Measurements from ENCODE around the gene PTH2R. TPM values are rescaled to one million over a fixed set of nuclear protein-coding genes. Genes with fewer than 3 reads are reported as not detected.

PTH2R gene
- total RNA-seq, 1 donor from 2014 or later, result not detected

DNA sequence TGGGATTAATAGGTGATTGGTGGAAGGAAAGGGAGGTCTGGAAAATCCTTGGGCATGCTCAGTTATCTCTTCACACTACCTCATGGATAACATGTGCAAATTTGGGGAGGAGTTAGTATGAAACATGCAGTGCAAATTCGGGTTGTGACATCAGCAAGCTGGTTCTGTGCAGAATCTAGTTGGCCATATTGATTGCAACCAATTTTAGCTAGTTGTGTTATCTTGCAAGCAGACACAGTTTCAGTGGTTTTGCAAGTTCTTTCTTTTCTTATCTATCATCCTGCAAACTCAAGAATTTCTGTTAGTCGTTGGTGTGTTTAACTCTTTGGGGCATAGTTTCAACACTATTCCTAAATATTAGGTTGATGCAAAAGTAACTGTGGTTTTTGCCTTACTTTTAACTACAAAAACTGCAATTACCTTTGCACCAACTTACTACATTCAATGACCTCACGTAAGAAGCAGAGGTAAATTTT, 135.4 kb downstream of the PTH2R start:
- intact Hi-C loops (cut with micrococcal nuclease), result no loop called here
- H3K4me1 ChIP-seq, result no peaks in the 10 kb centered on the region
- no peak overlapping the region for H3K4me3 ChIP-seq
- no peaks in the 10 kb centered on the region for H3K36me3 ChIP-seq
- H3K9me3 ChIP-seq (replicated peaks), result no peaks in the 10 kb centered on the region
- H3K27ac ChIP-seq (replicated peaks), result no peak overlapping the region
- H3K27me3 ChIP-seq (ENCODE audit: low read depth), result peaks cover 6% of the 10 kb centered on the region
- TF ChIP-seq, protein P1, sequence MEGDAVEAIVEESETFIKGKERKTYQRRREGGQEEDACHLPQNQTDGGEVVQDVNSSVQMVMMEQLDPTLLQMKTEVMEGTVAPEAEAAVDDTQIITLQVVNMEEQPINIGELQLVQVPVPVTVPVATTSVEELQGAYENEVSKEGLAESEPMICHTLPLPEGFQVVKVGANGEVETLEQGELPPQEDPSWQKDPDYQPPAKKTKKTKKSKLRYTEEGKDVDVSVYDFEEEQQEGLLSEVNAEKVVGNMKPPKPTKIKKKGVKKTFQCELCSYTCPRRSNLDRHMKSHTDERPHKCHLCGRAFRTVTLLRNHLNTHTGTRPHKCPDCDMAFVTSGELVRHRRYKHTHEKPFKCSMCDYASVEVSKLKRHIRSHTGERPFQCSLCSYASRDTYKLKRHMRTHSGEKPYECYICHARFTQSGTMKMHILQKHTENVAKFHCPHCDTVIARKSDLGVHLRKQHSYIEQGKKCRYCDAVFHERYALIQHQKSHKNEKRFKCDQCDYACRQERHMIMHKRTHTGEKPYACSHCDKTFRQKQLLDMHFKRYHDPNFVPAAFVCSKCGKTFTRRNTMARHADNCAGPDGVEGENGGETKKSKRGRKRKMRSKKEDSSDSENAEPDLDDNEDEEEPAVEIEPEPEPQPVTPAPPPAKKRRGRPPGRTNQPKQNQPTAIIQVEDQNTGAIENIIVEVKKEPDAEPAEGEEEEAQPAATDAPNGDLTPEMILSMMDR (IDR thresholded peaks at IDR 0.05; ENCODE audit: borderline replicate concordance), result no peak
- DNase-seq, result no peak

DNA sequence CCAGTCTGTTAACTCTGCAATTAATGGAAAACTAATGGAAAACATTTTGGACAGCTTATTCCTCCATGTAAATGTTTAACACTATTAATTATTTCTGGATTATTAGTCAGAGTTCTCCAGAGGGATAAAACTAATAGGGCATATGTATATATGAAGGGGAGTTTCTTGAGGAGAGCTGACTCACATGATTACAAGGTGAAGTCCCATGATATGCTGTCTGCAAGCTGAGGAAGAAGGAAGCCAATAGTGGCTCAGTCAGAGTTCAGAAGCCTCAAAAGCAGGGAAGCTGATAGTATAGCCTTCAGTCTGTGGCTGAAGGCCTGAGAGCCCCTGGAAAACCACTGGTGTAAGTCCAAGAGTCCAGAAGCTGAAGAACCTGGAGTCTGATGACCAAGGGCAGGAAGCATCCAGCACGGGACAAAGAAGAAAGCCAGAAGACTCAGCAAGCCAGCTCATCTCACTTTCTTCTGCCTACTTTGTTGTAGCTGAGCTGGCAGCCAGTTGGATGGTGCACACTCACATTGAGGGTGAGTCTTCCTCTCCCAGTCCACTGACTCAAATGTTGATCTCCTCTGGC, 136.0 kb downstream of the PTH2R start:
- DNase-seq, result no peak
- Histone ChIP-seq H3K36me3 (no peaks in the 10 kb centered on the region), H3K4me1 (no peaks in the 10 kb centered on the region), H3K27me3 (ENCODE audit: low read depth) (peaks cover 6% of the 10 kb centered on the region), H3K4me3 (no peak overlapping the region), H3K27ac (replicated peaks) (no peak overlapping the region), H3K9me3 (replicated peaks) (no peaks in the 10 kb centered on the region)
- TF ChIP-seq, protein P1 (IDR thresholded peaks at IDR 0.05; ENCODE audit: borderline replicate concordance), result no peak
- intact Hi-C loops (cut with micrococcal nuclease), result no loop called here

Other genes with a start within 250 kb of the PTH2R start
- gene CRYGA, start 243.2 kb upstream of the PTH2R start, total RNA-seq, result not detected
- not detected for gene C2orf80, start 216.8 kb upstream of the PTH2R start, total RNA-seq
- gene IDH1, start 151.7 kb upstream of the PTH2R start, total RNA-seq, result 38.4 TPM
- gene PIKFYVE, start 140.5 kb upstream of the PTH2R start, total RNA-seq, result 13.9 TPM